Measurements from ENCODE around the gene STK31.

DNA sequence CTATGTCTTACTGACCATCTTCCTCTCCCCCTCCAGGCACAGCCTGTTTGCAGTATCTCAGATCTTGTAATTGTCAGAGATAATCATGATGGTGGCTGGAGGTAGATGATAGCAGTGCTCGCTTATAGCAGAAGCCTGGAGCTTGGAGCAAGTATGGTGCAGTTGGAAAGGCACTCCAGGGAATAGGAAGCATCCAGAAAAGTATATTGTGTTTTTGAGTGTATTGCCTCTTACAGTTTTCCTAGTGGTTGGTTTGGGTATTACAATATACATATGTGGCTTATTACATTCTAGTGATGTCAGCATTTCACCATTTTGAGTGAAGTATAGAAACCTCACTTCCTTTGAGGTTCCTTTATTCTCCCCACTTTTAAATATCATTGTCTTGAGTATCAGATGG, 101.5 kb downstream of the STK31 start:
- TF ChIP-seq TAF1 (IDR thresholded peaks at IDR 0.05; ENCODE audit: low read depth, low read length) (no peak), POLR2A (IDR thresholded peaks at IDR 0.05; ENCODE audit: low read depth, low read length) (no peak), POLR2AphosphoS5 (IDR thresholded peaks at IDR 0.05; ENCODE audit: low read depth, low read length) (no peak), PAX5 (IDR thresholded peaks at IDR 0.05; ENCODE audit: insufficient read depth, low read length, severe bottlenecking) (no peak), SPI1 (IDR thresholded peaks at IDR 0.05; ENCODE audit: low read depth, low read length) (no peak), POU2F2 (IDR thresholded peaks at IDR 0.05; ENCODE audit: low read depth, low read length) (no peak)
